Upper lobe of right lung (tissue), 1 donor: Measurements from ENCODE around the gene CDK5RAP2. TPM values are rescaled to one million over a fixed set of nuclear protein-coding genes. Genes with fewer than 3 reads are reported as not detected.

Experiments used
- ATAC-seq: fragments of 200-7000 bp; cut with Tn5 transposase; one replicate; pipeline ENCODE4 v1.9.1; 2020; ENCODE audit warnings: mild to moderate bottlenecking, moderate library complexity
- DNase-seq: peaks from one replicate; pipeline ENCODE4 v3.0.0-alpha.2; 2020
- H3K27ac ChIP-seq: fragments of 200-600 bp; one replicate; pipeline ENCODE4 v1.8.0; 2022
- H3K27me3 ChIP-seq: fragments of 200-600 bp; one replicate; pipeline ENCODE4 v1.8.0; 2022; ENCODE audit warnings: mild to moderate bottlenecking
- H3K36me3 ChIP-seq: fragments of 200-600 bp; one replicate; pipeline ENCODE4 v1.8.0; 2022
- H3K4me1 ChIP-seq: fragments of 200-600 bp; one replicate; pipeline ENCODE4 v1.8.0; 2022
- H3K4me3 ChIP-seq: fragments of 200-600 bp; one replicate; pipeline ENCODE4 v1.8.0; 2022; ENCODE audit warnings: mild to moderate bottlenecking
- H3K9me3 ChIP-seq: fragments of 200-600 bp; one replicate; pipeline ENCODE4 v1.8.0; 2022
- CTCF ChIP-seq: fragments of 200-600 bp; IDR thresholded peaks from one replicate; pipeline ENCODE4 v1.8.0; 2022; ENCODE audit warnings: antibody characterized with exemption
- intact Hi-C: fragments of 100-400 bp; cut with DNase I; formaldehyde crosslinking; loops from one replicate; pipeline ENCODE4 v1.11.0; 2022
- total RNA-seq: library from RNA; stranded (reverse); fragmentation: NEBNext Ultra II Directional; extraction: Animal tissue kit (Norgen Biotek cat#: 25700); gene quantifications from one replicate; pipeline ENCODE4 v1.2.1, GENCODE V29; 2021
- donor health status: DM: no; HTN: yes; CAD: no; lungs with severe emphysema.

The CDK5RAP2 gene
- total RNA-seq, 1 donor from 2014 or later, result 54.2 TPM

GRCh38 chr9:120454467-120454866 is 125.5 kb downstream of the CDK5RAP2 start:
- H3K4me1 ChIP-seq, result no peaks in the 10 kb centered on the region
- no peak overlapping the region for H3K27ac ChIP-seq
- ATAC-seq, result no peak
- peaks cover 55% of the 10 kb centered on the region for H3K36me3 ChIP-seq
- intact Hi-C loops, result no loop called here
- no peaks in the 10 kb centered on the region for H3K27me3 ChIP-seq
- no peak for TF ChIP-seq CTCF
- H3K9me3 ChIP-seq, result no peaks in the 10 kb centered on the region
- no peak for DNase-seq
- no peak overlapping the region for H3K4me3 ChIP-seq

GRCh38 chr9:120453792-120454191 is 126.2 kb downstream of the CDK5RAP2 start:
- no peak for ATAC-seq
- H3K4me3 ChIP-seq, result no peak overlapping the region
- H3K9me3 ChIP-seq, result no peaks in the 10 kb centered on the region
- no peak for DNase-seq
- H3K4me1 ChIP-seq, result no peaks in the 10 kb centered on the region
- intact Hi-C loops, result no loop called here
- no peak for TF ChIP-seq CTCF
- peaks cover 55% of the 10 kb centered on the region for H3K36me3 ChIP-seq
- no peak overlapping the region for H3K27ac ChIP-seq
- no peaks in the 10 kb centered on the region for H3K27me3 ChIP-seq

GRCh38 chr9:120452631-120453030 is 127.3 kb downstream of the CDK5RAP2 start:
- TF ChIP-seq CTCF, result no peak
- Histone ChIP-seq H3K4me1 (no peaks in the 10 kb centered on the region), H3K27ac (no peak overlapping the region), H3K9me3 (no peaks in the 10 kb centered on the region), H3K36me3 (peaks cover 43% of the 10 kb centered on the region), H3K27me3 (no peaks in the 10 kb centered on the region), H3K4me3 (no peak overlapping the region)
- DNase-seq, result no peak
- intact Hi-C loops, result no loop called here
- no peak for ATAC-seq

GRCh38 chr9:120450916-120451315 is 129.1 kb downstream of the CDK5RAP2 start:
- Histone ChIP-seq H3K27ac (no peak overlapping the region), H3K36me3 (peaks cover 34% of the 10 kb centered on the region), H3K27me3 (no peaks in the 10 kb centered on the region), H3K4me3 (no peak overlapping the region), H3K9me3 (no peaks in the 10 kb centered on the region), H3K4me1 (no peaks in the 10 kb centered on the region)
- no peak for ATAC-seq
- intact Hi-C loops, result no loop called here
- DNase-seq, result no peak
- TF ChIP-seq CTCF, result no peak

GRCh38 chr9:120449566-120449965 is 130.4 kb downstream of the CDK5RAP2 start:
- no peak overlapping the region for H3K4me3 ChIP-seq
- intact Hi-C loops, result no loop called here
- ATAC-seq (no peak), DNase-seq (no peak)
- no peaks in the 10 kb centered on the region for H3K4me1 ChIP-seq
- peaks cover 34% of the 10 kb centered on the region for H3K36me3 ChIP-seq
- no peak for TF ChIP-seq CTCF
- H3K27me3 ChIP-seq, result no peaks in the 10 kb centered on the region
- H3K27ac ChIP-seq, result no peak overlapping the region
- H3K9me3 ChIP-seq, result no peaks in the 10 kb centered on the region

- DNase-seq (no peak), ATAC-seq (no peak)
- Histone ChIP-seq H3K4me3 (no peak overlapping the region), H3K27ac (no peak overlapping the region), H3K36me3 (peaks cover 31% of the 10 kb centered on the region), H3K9me3 (no peaks in the 10 kb centered on the region), H3K27me3 (no peaks in the 10 kb centered on the region), H3K4me1 (no peaks in the 10 kb centered on the region)
- intact Hi-C loops, result no loop called here
- TF ChIP-seq CTCF, result no peak
These were observed 131.9 kb downstream of the CDK5RAP2 start for GRCh38 chr9:120447959-120448500.
